ENCODE results near the gene MAGEA8. TPM values are rescaled to one million over a fixed set of nuclear protein-coding genes. Genes with fewer than 3 reads are reported as not detected.

The MAGEA8 gene
- total RNA-seq, 6 donors from 2014 or later: not detected

- ATAC-seq (ENCODE audit: low FRiP score in 2 of 2): no peak
- WGBS, 2 donors: 82 to 95% methylated on average over 3 of the region's 3 CpGs
- Histone ChIP-seq H3K27ac (no peak overlapping the region), H3K4me1 (no peaks in the 10 kb centered on the region), H3K9me3 (no peaks in the 10 kb centered on the region), H3K36me3 (no peaks in the 10 kb centered on the region), H3K27me3 (no peaks in the 10 kb centered on the region), H3K4me3 (no peak overlapping the region)
- no peak for DNase-seq
- TF ChIP-seq CTCF (IDR thresholded peaks at IDR 0.05): no peak
- no peak for TF ChIP-seq POLR2AphosphoS5 (IDR thresholded peaks at IDR 0.05)
- no peak for TF ChIP-seq EP300 (IDR thresholded peaks at IDR 0.05)
- no peak for TF ChIP-seq POLR2A (IDR thresholded peaks at IDR 0.05)
Measured at GRCh38 chrX:149867488-149867887, 13.5 kb upstream of the MAGEA8 start.

DNA sequence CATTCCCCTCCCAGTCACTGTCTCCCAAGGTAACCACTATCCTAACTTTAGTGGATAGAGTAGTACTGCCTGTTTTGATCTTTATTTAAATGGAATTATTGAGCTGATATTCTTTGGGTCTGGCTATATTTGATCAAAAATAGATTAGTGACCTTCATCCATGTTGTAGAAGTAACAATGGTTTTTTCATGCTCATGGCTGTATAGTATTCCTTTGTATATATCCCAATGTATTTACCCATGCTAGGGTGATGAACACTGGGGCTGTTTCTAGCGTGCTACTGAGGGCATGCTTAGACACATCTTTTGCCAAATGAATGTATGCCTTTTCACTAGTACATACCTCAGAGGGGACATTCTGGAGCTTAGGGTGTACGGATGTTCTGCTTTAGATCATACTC is 10.1 kb upstream of the MAGEA8 start:
- H3K4me1 ChIP-seq: no peaks in the 10 kb centered on the region
- no peak for TF ChIP-seq POLR2AphosphoS5 (IDR thresholded peaks at IDR 0.05)
- TF ChIP-seq CTCF (IDR thresholded peaks at IDR 0.05): no peak
- no peak for TF ChIP-seq EP300 (IDR thresholded peaks at IDR 0.05)
- no peak for TF ChIP-seq POLR2A (IDR thresholded peaks at IDR 0.05)
- no peak overlapping the region for H3K4me3 ChIP-seq
- no peaks in the 10 kb centered on the region for H3K27me3 ChIP-seq
- H3K9me3 ChIP-seq: no peaks in the 10 kb centered on the region
- 58 to 94% methylated on average over 2 of the region's 2 CpGs for WGBS, 2 donors
- no peaks in the 10 kb centered on the region for H3K36me3 ChIP-seq
- no peak overlapping the region for H3K27ac ChIP-seq
- ATAC-seq (ENCODE audit: low FRiP score in 2 of 2): no peak
- no peak for DNase-seq

DNA sequence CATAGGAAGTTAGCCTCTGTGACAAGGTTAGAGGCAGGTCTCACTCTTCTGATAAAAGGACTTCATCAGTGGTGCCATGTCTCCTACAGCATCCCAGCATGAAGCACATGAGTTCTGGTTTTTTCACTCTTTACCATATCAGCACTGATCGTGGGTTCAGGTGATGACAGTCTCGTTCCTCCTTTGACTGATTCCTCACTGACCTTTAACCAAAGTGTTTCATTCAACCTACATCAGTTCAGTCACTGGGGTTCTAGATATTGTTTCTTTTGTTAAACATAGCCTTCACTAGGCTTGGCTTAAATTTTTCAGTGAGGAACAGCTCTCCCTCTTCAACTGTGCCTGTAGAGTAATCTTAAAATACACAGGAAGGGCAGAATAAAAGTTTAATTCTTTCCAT is 9.6 kb upstream of the MAGEA8 start:
- H3K9me3 ChIP-seq: no peaks in the 10 kb centered on the region
- H3K27ac ChIP-seq: no peak overlapping the region
- no peak for ATAC-seq (ENCODE audit: low FRiP score in 2 of 2)
- no peak for DNase-seq
- H3K36me3 ChIP-seq: no peaks in the 10 kb centered on the region
- no peaks in the 10 kb centered on the region for H3K27me3 ChIP-seq
- WGBS, 2 donors: 83 to 84% methylated on average over 2 of the region's 2 CpGs
- no peak overlapping the region for H3K4me3 ChIP-seq
- TF ChIP-seq POLR2A (IDR thresholded peaks at IDR 0.05) (no peak), POLR2AphosphoS5 (IDR thresholded peaks at IDR 0.05) (no peak), EP300 (IDR thresholded peaks at IDR 0.05) (no peak), CTCF (IDR thresholded peaks at IDR 0.05) (no peak)
- H3K4me1 ChIP-seq: no peaks in the 10 kb centered on the region

DNA sequence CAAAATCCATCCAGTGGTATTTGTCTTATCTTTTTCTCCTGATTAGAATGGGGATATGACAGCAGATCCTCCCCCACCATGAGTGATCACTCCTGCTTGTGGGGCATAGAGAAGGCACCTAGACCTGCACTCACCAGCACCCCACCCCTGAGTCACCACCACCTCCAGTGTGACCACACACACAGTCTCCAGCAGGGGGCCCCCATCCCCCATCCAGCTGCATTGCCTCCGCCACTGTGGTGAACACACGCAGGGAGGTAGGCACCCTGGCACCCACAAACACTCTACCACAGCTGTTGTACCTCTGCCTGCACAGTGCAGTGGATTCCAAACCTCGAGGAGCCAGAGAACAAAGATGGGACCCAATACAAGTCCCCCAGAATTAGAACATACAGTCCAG is 9.0 kb upstream of the MAGEA8 start:
- no peak overlapping the region for H3K4me3 ChIP-seq
- TF ChIP-seq CTCF (IDR thresholded peaks at IDR 0.05) (peak in 4 of 6 experiments; percentile 13 to 28 (median 18)), POLR2AphosphoS5 (IDR thresholded peaks at IDR 0.05) (no peak), EP300 (IDR thresholded peaks at IDR 0.05) (no peak), POLR2A (IDR thresholded peaks at IDR 0.05) (no peak)
- 42% methylated on average over 3 of the region's 3 CpGs; no CpG with 5 or more reads in 1 of the 2 donors for WGBS, 2 donors
- no peaks in the 10 kb centered on the region for H3K4me1 ChIP-seq
- DNase-seq (no peak), ATAC-seq (ENCODE audit: low FRiP score in 2 of 2) (peak in 1 of 2 donors; percentile 19)
- no peaks in the 10 kb centered on the region for H3K9me3 ChIP-seq
- H3K27me3 ChIP-seq: no peaks in the 10 kb centered on the region
- H3K27ac ChIP-seq: no peak overlapping the region
- no peaks in the 10 kb centered on the region for H3K36me3 ChIP-seq

GRCh38 chrX:149877157-149877556 is 3.8 kb upstream of the MAGEA8 start:
- H3K9me3 ChIP-seq: no peaks in the 10 kb centered on the region
- WGBS, 2 donors: 72 to 85% methylated on average over 1 of the region's 1 CpG
- H3K4me3 ChIP-seq: no peak overlapping the region
- H3K4me1 ChIP-seq: no peaks in the 10 kb centered on the region
- H3K27ac ChIP-seq: no peak overlapping the region
- TF ChIP-seq POLR2AphosphoS5 (IDR thresholded peaks at IDR 0.05) (no peak), POLR2A (IDR thresholded peaks at IDR 0.05) (no peak), EP300 (IDR thresholded peaks at IDR 0.05) (no peak), CTCF (IDR thresholded peaks at IDR 0.05) (no peak)
- no peak for DNase-seq
- no peaks in the 10 kb centered on the region for H3K27me3 ChIP-seq
- no peaks in the 10 kb centered on the region for H3K36me3 ChIP-seq
- no peak for ATAC-seq (ENCODE audit: low FRiP score in 2 of 2)
